AG08395 (cell line): ENCODE results near the gene KCNC4.

ENCODE experiments used
- DNase-seq: peaks from one replicate; pipeline ENCODE4 v3.0.0; 2012; ENCODE audit warnings: mixed read lengths, low spot score

Gene KCNC4

DNA sequence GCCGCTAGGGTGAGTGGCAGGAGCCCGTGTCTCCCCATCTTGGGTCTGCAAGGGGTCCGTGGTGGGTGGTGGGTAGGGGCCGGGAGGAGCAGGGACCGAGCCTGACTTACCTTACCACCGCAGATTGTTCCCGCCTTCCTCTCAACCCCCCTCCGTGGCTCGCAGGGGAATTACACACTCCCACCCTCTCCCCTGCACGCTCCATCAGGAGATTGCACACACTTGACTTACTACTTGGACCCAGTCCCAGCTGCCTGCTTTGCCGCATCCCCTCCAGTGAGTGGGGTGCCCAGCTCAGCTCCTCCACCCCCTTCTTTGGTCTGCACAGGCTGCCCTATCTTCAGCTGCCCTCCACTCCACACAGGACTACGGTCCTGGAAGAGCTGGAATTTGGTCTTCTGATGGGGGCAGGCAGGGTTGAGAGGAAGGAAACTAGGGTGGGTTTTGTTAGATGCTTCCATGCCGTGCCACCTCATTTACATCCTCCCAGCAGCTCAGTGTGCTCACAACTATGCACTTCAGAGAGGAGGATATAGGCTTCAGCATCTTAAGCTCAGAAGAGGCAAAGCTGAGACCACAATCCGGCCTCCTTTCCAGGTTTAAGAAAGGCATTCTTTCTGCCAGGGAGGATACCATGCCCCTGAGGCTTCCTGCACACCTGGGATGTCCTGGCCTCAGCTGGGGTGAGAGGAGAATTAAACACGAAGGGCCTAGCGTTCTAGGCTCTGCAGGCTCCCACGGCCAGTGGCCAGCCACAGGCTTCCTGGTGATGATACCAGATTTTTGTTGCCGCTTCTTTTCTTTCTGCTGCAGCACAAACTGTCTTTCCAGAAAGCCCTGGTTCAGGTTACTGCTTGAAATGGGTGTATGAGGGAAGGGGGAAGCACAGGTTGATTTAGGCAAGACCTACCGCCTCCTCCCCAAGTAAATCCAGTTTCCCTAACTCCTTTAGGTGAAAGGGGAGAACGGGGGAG is 2.3 kb downstream of the KCNC4 start:
- DNase-seq: no peak

- no peak for DNase-seq
Measured at GRCh38 chr1:110213143-110213540, 3.0 kb downstream of the KCNC4 start.

DNA sequence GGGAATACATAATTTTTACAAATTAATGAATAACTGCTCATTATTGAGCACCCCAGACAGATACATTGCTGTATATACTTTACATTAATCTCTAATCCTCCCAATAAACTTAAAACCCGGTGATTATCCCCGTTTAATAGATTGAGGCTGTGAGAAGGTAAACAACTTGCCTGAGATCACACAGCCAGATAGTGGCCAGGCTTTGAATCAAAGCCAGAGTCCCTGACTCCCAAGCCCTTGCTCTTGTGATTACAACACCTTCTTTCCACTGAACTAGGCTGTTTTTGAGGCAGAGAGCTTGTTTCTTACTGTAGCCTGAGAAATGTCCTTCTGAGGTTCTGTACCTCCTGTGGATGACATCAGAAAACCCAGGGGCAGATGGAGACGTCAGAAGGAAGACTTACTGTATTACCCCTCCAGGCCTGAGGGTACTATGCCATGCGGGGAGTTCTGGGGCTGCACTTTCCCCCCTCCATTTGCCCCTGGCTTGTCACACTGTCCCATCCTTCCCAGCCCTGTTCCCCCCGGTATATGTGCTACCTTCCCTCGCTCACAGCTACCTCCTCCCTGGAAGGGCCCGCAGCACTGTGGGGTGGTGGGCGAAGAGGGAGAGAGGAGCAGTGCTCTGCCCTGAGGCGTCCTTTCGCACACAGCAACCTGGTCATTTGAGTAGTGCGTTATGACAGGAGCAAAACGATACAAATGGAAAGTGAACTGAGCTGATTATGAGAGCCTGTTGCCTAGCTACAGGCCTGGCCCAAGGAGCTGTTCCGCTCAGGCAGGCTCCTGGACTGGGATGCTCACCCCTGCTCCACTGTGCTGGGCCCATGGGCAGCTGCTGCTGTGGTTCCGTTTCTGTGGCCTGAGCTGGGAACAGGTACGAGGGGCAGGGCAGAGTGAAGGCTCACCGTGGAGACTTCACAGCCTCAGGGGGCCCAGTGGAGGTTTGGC is 4.6 kb downstream of the KCNC4 start:
- DNase-seq: no peak

GRCh38 chr1:110215621-110216515 is 5.8 kb downstream of the KCNC4 start:
- no peak for DNase-seq

- no peak for DNase-seq
Measured at GRCh38 chr1:110216844-110217444, 6.8 kb downstream of the KCNC4 start.

GRCh38 chr1:110218137-110218536 is 8.0 kb downstream of the KCNC4 start:
- DNase-seq: no peak

DNA sequence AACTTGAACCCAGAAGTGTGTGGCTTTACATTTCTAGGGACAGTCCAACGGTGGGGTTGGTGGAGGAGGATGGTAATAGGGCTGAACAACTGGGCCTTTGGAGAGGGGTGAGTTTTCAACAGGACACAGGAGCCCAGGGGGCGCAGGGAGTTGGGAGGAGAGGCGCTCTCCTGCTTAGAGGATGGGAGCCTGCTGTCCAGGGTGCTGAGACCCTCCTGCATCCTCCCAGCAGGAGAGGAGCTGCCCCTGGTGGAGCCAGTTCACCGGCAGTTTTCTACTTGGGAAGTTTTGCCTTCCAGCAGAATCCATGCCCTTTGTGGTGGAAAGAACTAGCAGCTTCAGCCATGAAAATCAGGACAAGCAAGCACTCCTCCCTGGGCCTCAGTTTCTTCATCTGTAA is 8.6 kb downstream of the KCNC4 start:
- no peak for DNase-seq

GRCh38 chr1:110220324-110220723 is 10.2 kb downstream of the KCNC4 start:
- no peak for DNase-seq

DNA sequence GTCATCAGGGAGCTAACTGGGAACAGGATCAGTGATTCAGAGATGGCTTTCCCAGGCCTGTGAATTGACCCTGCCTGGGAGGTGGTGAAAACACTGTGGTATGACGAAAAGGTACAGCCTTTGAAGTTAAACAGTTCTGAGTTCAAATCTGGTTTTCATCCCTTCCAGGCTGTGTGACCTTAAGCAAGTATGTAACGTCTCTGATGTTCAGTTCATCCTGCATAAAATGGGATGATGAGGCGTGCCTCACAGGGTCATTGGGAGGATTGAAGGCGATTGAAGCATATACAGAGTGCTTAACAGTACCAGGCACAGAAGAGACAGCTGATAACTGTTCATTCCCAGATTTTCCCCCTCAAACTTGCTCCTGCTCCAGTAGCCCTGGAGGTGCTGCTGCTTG is 11.0 kb downstream of the KCNC4 start:
- no peak for DNase-seq

DNA sequence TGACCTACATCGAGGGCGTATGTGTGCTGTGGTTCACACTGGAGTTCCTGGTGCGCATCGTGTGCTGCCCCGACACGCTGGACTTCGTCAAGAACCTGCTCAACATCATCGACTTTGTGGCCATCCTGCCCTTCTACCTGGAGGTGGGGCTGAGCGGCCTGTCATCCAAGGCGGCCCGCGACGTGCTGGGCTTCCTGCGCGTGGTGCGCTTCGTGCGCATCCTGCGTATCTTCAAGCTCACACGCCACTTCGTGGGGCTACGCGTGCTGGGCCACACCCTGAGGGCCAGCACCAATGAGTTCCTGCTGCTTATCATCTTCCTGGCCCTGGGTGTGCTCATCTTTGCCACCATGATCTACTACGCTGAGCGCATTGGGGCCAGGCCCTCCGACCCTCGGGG is 13.0 kb downstream of the KCNC4 start:
- DNase-seq: no peak

GRCh38 chr1:110223581-110223980 is 13.5 kb downstream of the KCNC4 start:
- DNase-seq: no peak

DNA sequence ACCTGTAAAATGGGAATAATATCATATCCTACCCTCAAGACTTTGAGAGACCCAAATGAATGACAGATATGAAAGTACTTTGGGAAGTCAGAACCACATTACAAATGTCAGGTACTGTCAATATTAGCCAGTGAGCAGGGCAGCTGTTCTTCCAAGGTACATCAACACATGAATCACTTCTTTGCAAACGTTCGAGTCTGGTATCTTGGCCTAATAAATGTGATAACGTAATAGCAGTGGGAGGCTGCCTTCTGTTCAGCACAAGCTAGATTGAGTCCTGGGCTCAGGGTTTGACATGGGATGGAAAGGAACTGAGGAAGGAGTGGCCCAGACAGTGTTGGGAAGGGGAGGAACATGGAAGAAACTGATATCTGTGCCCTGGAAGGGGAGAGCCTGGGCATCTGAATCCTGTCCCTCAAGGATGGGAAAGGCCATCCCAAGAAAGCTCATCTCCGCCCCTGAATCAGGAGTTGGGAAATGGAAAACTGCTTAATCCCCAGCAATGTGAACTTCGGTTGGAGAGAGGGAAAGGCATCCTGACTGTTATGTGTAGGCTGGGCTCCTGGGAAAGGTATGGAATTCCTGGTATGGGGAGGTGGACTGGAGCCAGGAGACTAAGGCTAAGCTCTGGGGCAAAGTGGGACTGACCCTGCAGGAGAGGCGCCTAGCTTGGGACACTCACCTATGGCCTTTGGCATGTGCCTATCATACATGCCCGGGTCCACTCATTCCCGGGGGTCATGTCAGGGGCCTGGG is 14.3 kb downstream of the KCNC4 start:
- DNase-seq: no peak

GRCh38 chr1:110225212-110225611 is 15.1 kb downstream of the KCNC4 start:
- DNase-seq: no peak

GRCh38 chr1:110225756-110226404 is 15.8 kb downstream of the KCNC4 start:
- no peak for DNase-seq

- DNase-seq: no peak
Measured at GRCh38 chr1:110227774-110228173, 17.7 kb downstream of the KCNC4 start.

DNA sequence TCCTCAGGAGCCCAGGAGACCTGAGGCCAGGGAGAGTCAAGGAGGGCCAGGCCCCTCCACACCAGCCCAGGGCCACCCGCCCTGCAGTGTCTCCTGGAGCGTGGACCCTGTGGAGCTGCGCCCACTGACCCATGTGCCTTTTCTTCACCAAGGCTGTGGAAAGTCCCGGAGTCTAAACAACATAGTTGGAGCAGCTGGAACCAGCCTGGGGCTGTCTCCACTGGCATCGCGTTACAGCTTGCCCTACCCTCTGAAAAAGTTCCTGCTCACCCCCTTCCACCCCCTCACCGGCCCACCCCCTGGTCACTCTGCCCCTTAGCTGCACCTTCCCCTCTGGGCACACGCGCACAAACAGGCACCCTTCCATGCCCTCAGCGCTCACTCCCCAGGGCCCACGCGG is 18.3 kb downstream of the KCNC4 start:
- no peak for DNase-seq

- DNase-seq: no peak
Measured at GRCh38 chr1:110228869-110229268, 18.8 kb downstream of the KCNC4 start.

DNA sequence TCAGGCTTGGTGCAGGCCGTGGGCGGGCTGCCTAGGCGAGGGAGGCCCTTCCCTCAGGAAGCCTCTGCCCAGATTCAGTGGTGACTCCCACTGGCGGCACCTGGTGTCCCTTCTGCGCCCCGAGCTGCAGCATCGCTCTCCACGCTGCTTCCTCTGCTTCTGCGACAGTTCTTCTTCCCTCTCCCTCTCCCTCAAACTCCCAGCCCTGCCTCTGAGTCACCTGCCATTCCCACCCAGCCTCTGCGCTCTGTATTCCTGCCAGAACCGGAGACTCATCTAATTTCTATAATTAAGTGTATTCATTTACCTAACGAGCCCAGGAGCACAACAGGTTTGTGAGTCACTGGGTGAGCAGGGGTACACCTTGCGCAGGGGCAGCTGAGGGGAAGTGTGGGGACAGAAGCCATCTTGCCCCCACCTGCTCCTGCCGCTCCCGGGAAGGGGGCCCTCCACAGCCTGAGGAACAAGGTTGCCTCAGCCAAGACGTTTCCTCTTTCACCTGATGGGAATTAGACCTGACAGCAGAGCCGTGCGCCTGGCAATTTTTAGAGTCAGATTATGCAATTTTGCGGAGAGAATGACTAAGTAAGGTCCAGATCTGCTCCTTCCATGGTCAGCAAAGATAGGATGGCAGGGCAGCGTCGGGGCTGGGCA is 19.4 kb downstream of the KCNC4 start:
- no peak for DNase-seq

- DNase-seq: no peak
Measured at GRCh38 chr1:110230381-110231199, 20.5 kb downstream of the KCNC4 start.
